GM23338 (cell line): Measurements from ENCODE around the gene F2. TPM values are rescaled to one million over a fixed set of nuclear protein-coding genes. Genes with fewer than 3 reads are reported as not detected.

Experiments used
- ATAC-seq: fragments of 200-7000 bp; cut with Tn5 transposase; 3 replicates; pipeline ENCODE4 v1.9.1; 2020
- DNase-seq: peaks from one replicate; pipeline ENCODE4 v3.0.0-alpha.2; 2015; ENCODE audit warnings: low spot score
- H2AFZ ChIP-seq: fragments of 200-600 bp; sonication (generic); 2 replicates; pipeline ENCODE4 v1.8.0; 2016; ENCODE audit warnings: antibody characterized with exemption, mild to moderate bottlenecking, moderate library complexity
- H3F3A ChIP-seq: fragments of 200-600 bp; sonication (generic); replicated peaks from 2 replicates; pipeline ENCODE4 v1.8.0; 2017; ENCODE audit warnings: antibody characterized with exemption, mixed run types, low read depth
- H3K27ac ChIP-seq: fragments of 200-600 bp; sonication (generic); 2 replicates; pipeline ENCODE4 v1.6.1; 2016; ENCODE audit warnings: low read depth
- H3K27me3 ChIP-seq: fragments of 200-600 bp; sonication (generic); 2 replicates; pipeline ENCODE4 v1.8.0; 2016; ENCODE audit warnings: mild to moderate bottlenecking, mixed run types, moderate library complexity; ENCODE audit not compliant: insufficient read depth
- H3K36me3 ChIP-seq: fragments of 200-600 bp; sonication (generic); 2 replicates; pipeline ENCODE4 v1.8.0; 2016; ENCODE audit warnings: mild to moderate bottlenecking; ENCODE audit not compliant: insufficient read depth
- H3K4me1 ChIP-seq: fragments of 200-600 bp; sonication (generic); 2 replicates; pipeline ENCODE4 v1.8.0; 2016; ENCODE audit warnings: mild to moderate bottlenecking, moderate library complexity; ENCODE audit not compliant: insufficient read depth
- H3K4me2 ChIP-seq: fragments of 200-600 bp; sonication (generic); 2 replicates; pipeline ENCODE4 v1.7.1; 2017; ENCODE audit warnings: mixed run types
- H3K4me3 ChIP-seq: fragments of 200-600 bp; sonication (generic); 2 replicates; pipeline ENCODE4 v1.6.1; 2016; ENCODE audit warnings: mixed run types
- H3K79me2 ChIP-seq: fragments of 200-600 bp; sonication (generic); replicated peaks from 2 replicates; pipeline ENCODE4 v1.8.0; 2017; ENCODE audit warnings: mild to moderate bottlenecking; ENCODE audit not compliant: insufficient read depth
- H3K9me2 ChIP-seq: fragments of 200-600 bp; sonication (generic); 2 replicates; pipeline ENCODE4 v1.8.0; 2017; ENCODE audit not compliant: insufficient read depth
- H4K20me1 ChIP-seq: fragments of 200-600 bp; sonication (generic); replicated peaks from 2 replicates; pipeline ENCODE4 v1.8.0; 2017; ENCODE audit warnings: mild to moderate bottlenecking; ENCODE audit not compliant: insufficient read depth
- H3K27ac Mint-ChIP-seq: 2 replicates; pipeline ENCODE4 v1.8.0; 2020; ENCODE audit warnings: inconsistent platforms, mild to moderate bottlenecking, moderate library complexity, mixed read lengths
- H3K27me3 Mint-ChIP-seq: 3 replicates; pipeline ENCODE4 v1.8.0; 2022; ENCODE audit warnings: low read depth, mild to moderate bottlenecking, moderate library complexity, mixed read lengths, inconsistent platforms; ENCODE audit not compliant: insufficient read depth, poor library complexity
- H3K36me3 Mint-ChIP-seq: 3 replicates; pipeline ENCODE4 v1.8.0; 2021; ENCODE audit warnings: low read depth, mild to moderate bottlenecking, inconsistent platforms, moderate library complexity, mixed read lengths
- H3K4me1 Mint-ChIP-seq: 3 replicates; pipeline ENCODE4 v1.8.0; 2020; ENCODE audit warnings: mild to moderate bottlenecking, inconsistent platforms, mixed read lengths
- H3K4me3 Mint-ChIP-seq: 3 replicates; pipeline ENCODE4 v1.8.0; 2021; ENCODE audit warnings: moderate library complexity, mild to moderate bottlenecking, inconsistent platforms, mixed read lengths
- H3K9me3 Mint-ChIP-seq: 3 replicates; pipeline ENCODE4 v1.8.0; 2020; ENCODE audit warnings: moderate library complexity, mild to moderate bottlenecking, inconsistent platforms, mixed read lengths
- CREB1 ChIP-seq: fragments of 250-450 bp; sonication (Bioruptor Pico); IDR thresholded peaks from 2 replicates; pipeline ENCODE4 v1.5.0; 2020; ENCODE audit warnings: low read depth, mild to moderate bottlenecking, moderate library complexity
- EZH2 ChIP-seq: fragments of 200-600 bp; sonication (generic); IDR thresholded peaks from one replicate; pipeline ENCODE4 v1.8.0; 2017; ENCODE audit warnings: antibody characterized with exemption, mild to moderate bottlenecking, low read depth; ENCODE audit not compliant: unreplicated experiment
- EZH2phosphoT487 ChIP-seq: fragments of 200-600 bp; sonication (generic); IDR thresholded peaks from one replicate; pipeline ENCODE4 v1.8.1; 2018; ENCODE audit warnings: antibody characterized with exemption; ENCODE audit not compliant: unreplicated experiment
- JUNB ChIP-seq: IDR thresholded peaks from one replicate; pipeline ENCODE4 v1.6.1; 2016; ENCODE audit warnings: antibody characterized with exemption; ENCODE audit not compliant: unreplicated experiment
- POLR2AphosphoS5 ChIP-seq: IDR thresholded peaks from 2 replicates; pipeline ENCODE4 v1.6.1; 2016; ENCODE audit warnings: antibody characterized with exemption, low read depth
- ZNF114 ChIP-seq: fragments of 250-450 bp; sonication (Bioruptor Pico); IDR thresholded peaks from 2 replicates; pipeline ENCODE4 v1.5.0; 2020; ENCODE audit warnings: mild to moderate bottlenecking, moderate library complexity
- ZNF331 ChIP-seq: fragments of 250-450 bp; sonication (Bioruptor Pico); IDR thresholded peaks from 2 replicates; pipeline ENCODE4 v1.5.0; 2020; ENCODE audit warnings: low read depth, mild to moderate bottlenecking, moderate library complexity
- polyA plus RNA-seq: library from polyadenylated mRNA; unstranded; fragments of >200 nt; fragmentation: Nextera tagmentation; extraction: Ambion mirVana; gene quantifications from 2 replicates; pipeline ENCODE4 v1.2.1, GENCODE V29; 2016
- total RNA-seq: library from RNA; depleted of rRNA; stranded (reverse); fragments of >200 nt; shearing (Covaris generic); gene quantifications from 2 replicates; pipeline ENCODE4 v1.2.3, GENCODE V29; 2014
- TF ChIP-seq, protein P1 (sequence below): IDR thresholded peaks from one replicate; pipeline ENCODE4 v1.6.1; 2018; ENCODE audit warnings: antibody characterized with exemption; ENCODE audit not compliant: unreplicated experiment
- TF ChIP-seq, protein P2 (sequence below), 2 experiments: fragments of 200-600 bp in 1 of 2; sonication (generic) in 1 of 2; conservative IDR thresholded peaks; 2 replicates each; pipeline versions ENCODE4 v1.5.1 to v1.6.1; 2016 to 2017; ENCODE audit warnings: antibody characterized with exemption in 2 of 2, low read depth in 2 of 2, mild to moderate bottlenecking in 2 of 2, moderate library complexity in 1 of 2

The F2 gene
- total and polyA plus RNA-seq, 2 experiments from 2014 or later: 0.21 TPM; not detected in 1

DNA sequence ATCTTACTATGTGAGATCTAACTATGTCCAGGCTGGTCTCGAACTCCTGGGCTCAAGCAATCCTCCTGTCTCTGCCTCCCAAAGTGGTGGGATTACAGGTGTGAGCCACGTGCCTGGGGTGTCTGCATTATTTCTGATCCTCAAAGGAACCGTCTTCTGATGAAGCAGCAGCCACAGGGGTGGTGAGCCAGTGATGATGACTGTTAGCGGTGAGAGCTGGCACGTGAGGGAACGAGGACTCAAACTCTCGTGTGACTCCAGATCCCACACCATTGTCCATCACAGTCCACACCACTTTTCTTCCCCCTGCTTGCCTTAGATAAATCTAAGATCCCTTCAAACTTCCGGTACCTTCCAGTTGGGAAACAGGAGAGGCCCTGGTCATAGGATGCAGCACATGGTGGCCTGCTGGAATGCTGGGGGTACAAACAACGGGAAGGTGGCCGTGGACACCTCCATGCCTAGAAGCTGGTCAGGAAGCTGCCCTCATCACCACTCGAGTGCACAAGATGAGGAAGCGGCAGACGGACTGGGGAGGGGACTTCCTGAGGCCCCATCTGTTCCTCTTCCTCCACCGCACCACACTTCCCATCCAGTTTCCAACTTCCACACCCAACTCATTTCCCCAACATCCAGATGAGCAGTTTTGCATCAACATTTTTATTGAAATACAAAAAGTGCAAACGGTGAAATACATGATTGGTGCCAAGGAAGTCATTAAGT lies 42.4 kb upstream of the F2 start (continued):
- TF ChIP-seq, protein P1, sequence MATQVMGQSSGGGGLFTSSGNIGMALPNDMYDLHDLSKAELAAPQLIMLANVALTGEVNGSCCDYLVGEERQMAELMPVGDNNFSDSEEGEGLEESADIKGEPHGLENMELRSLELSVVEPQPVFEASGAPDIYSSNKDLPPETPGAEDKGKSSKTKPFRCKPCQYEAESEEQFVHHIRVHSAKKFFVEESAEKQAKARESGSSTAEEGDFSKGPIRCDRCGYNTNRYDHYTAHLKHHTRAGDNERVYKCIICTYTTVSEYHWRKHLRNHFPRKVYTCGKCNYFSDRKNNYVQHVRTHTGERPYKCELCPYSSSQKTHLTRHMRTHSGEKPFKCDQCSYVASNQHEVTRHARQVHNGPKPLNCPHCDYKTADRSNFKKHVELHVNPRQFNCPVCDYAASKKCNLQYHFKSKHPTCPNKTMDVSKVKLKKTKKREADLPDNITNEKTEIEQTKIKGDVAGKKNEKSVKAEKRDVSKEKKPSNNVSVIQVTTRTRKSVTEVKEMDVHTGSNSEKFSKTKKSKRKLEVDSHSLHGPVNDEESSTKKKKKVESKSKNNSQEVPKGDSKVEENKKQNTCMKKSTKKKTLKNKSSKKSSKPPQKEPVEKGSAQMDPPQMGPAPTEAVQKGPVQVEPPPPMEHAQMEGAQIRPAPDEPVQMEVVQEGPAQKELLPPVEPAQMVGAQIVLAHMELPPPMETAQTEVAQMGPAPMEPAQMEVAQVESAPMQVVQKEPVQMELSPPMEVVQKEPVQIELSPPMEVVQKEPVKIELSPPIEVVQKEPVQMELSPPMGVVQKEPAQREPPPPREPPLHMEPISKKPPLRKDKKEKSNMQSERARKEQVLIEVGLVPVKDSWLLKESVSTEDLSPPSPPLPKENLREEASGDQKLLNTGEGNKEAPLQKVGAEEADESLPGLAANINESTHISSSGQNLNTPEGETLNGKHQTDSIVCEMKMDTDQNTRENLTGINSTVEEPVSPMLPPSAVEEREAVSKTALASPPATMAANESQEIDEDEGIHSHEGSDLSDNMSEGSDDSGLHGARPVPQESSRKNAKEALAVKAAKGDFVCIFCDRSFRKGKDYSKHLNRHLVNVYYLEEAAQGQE: no peak
- TF ChIP-seq ZNF114 (CRISPR knock-in tag) (no peak), CREB1 (CRISPR knock-in tag) (no peak), EZH2phosphoT487 (no peak), ZNF331 (CRISPR knock-in tag) (no peak), POLR2AphosphoS5 (no peak)

GRCh38 chr11:46677169-46677568 lies 41.8 kb upstream of the F2 start:
- no peaks in the 10 kb centered on the region for H3K9me3 Mint-ChIP-seq
- peaks cover 8% of the 10 kb centered on the region for H3K27me3 Mint-ChIP-seq
- Histone ChIP-seq H3K27me3 (no peaks in the 10 kb centered on the region), H3K36me3 (no peaks in the 10 kb centered on the region), H3K4me1 (peaks cover 19% of the 10 kb centered on the region), H2AFZ (no peak overlapping the region), H3K4me2 (no peak overlapping the region), H3K4me3 (no peak overlapping the region), H3K9me2 (no peaks in the 10 kb centered on the region), H4K20me1 (no peaks in the 10 kb centered on the region), H3K79me2 (no peaks in the 10 kb centered on the region), H3F3A (no peaks in the 10 kb centered on the region; the same call in 1 of the 2 replicates), H3K27ac (0 out of 2 replicates have a peak overlapping the region, but pooled peaks have one; percentile 69)
- H3K36me3 Mint-ChIP-seq: peaks cover 12% of the 10 kb centered on the region
- no peak overlapping the region for H3K27ac Mint-ChIP-seq
- peaks cover 20% of the 10 kb centered on the region for H3K4me1 Mint-ChIP-seq
- H3K4me3 Mint-ChIP-seq: no peak overlapping the region; the same call in 2 of the 3 replicates
- ATAC-seq (peak; percentile 4; the same call in 2 of the 3 replicates), DNase-seq (no peak)
- TF ChIP-seq ZNF114 (CRISPR knock-in tag) (no peak), ZNF331 (CRISPR knock-in tag) (no peak), EZH2 (no peak), JUNB (no peak)
- TF ChIP-seq, protein P1: no peak
- TF ChIP-seq, protein P2, sequence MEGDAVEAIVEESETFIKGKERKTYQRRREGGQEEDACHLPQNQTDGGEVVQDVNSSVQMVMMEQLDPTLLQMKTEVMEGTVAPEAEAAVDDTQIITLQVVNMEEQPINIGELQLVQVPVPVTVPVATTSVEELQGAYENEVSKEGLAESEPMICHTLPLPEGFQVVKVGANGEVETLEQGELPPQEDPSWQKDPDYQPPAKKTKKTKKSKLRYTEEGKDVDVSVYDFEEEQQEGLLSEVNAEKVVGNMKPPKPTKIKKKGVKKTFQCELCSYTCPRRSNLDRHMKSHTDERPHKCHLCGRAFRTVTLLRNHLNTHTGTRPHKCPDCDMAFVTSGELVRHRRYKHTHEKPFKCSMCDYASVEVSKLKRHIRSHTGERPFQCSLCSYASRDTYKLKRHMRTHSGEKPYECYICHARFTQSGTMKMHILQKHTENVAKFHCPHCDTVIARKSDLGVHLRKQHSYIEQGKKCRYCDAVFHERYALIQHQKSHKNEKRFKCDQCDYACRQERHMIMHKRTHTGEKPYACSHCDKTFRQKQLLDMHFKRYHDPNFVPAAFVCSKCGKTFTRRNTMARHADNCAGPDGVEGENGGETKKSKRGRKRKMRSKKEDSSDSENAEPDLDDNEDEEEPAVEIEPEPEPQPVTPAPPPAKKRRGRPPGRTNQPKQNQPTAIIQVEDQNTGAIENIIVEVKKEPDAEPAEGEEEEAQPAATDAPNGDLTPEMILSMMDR (conservative IDR thresholded peaks at IDR 0.05; ENCODE audit: low read depth in 2 of 2): no peak
